PC-3 (cell line): ENCODE measurements around the gene FAM241B. TPM values are rescaled to one million over a fixed set of nuclear protein-coding genes. Genes with fewer than 3 reads are reported as not detected.

Experiments
- ATAC-seq: fragments of 200-7000 bp; cut with Tn5 transposase; 2 replicates; pipeline ENCODE4 v1.9.1; 2020; ENCODE audit warnings: mild to moderate bottlenecking, moderate library complexity
- BruUV-seq: library from RNA; stranded (reverse); fragments of 400-500 nt; replicated peaks from 2 replicates; lab custom pipeline; 2021; lab: Mats Ljungman, UMichigan
- CTCF ChIA-PET: fragments of 300-600 bp; sonication (Branson Sonifier 250); formaldehyde crosslinking; loops from one replicate; lab custom pipeline; 2022; ENCODE audit warnings: antibody characterized with exemption; lab: Charles Lee
- POLR2A ChIA-PET: fragments of 300-600 bp; sonication (Branson Sonifier 250); formaldehyde crosslinking; loops from one replicate; lab custom pipeline; 2022; ENCODE audit warnings: antibody characterized with exemption; ENCODE audit not compliant: unreplicated experiment; lab: Charles Lee
- DNase-seq: peaks from one replicate; pipeline ENCODE4 v3.0.0-alpha.2; 2015
- H2AFZ ChIP-seq: fragments of 300-600 bp; sonication (generic); 2 replicates; pipeline ENCODE4 v1.6.0; 2016; ENCODE audit warnings: antibody characterized with exemption, low read length
- H3F3A ChIP-seq: fragments of 300-600 bp; sonication (generic); one replicate; pipeline ENCODE4 v1.6.0; 2017; ENCODE audit warnings: antibody characterized with exemption, low read length, control low read depth, mild to moderate bottlenecking; ENCODE audit not compliant: unreplicated experiment
- H3K27ac ChIP-seq: fragments of 300-600 bp; sonication (generic); 2 replicates; pipeline ENCODE4 v1.5.1; 2016; ENCODE audit warnings: mild to moderate bottlenecking, low read length
- H3K27me3 ChIP-seq: fragments of 300-600 bp; sonication (generic); 2 replicates; pipeline ENCODE4 v1.6.1; 2016; ENCODE audit warnings: low read length, mixed read lengths
- H3K36me3 ChIP-seq: fragments of 300-600 bp; sonication (generic); 2 replicates; pipeline ENCODE4 v1.6.1; 2016; ENCODE audit warnings: low read depth, mixed run types, low read length, mixed read lengths
- H3K4me1 ChIP-seq: fragments of 300-600 bp; sonication (generic); 2 replicates; pipeline ENCODE4 v1.5.1; 2016; ENCODE audit warnings: low read length; ENCODE audit not compliant: insufficient read depth
- H3K4me2 ChIP-seq: fragments of 300-600 bp; sonication (generic); 2 replicates; pipeline ENCODE4 v1.6.0; 2016; ENCODE audit warnings: low read length
- H3K4me3 ChIP-seq: fragments of 300-600 bp; sonication (generic); 2 replicates; pipeline ENCODE4 v1.5.1; 2016; ENCODE audit warnings: mild to moderate bottlenecking, low read length, mixed read lengths
- H3K79me2 ChIP-seq: fragments of 300-600 bp; sonication (generic); 2 replicates; pipeline ENCODE4 v1.6.1; 2017; ENCODE audit warnings: low read length, mixed read lengths
- H3K9ac ChIP-seq: fragments of 300-600 bp; sonication (generic); 2 replicates; pipeline ENCODE4 v1.6.0; 2016; ENCODE audit warnings: mild to moderate bottlenecking, low read length
- H3K9me2 ChIP-seq: fragments of 300-600 bp; sonication (generic); replicated peaks from 2 replicates; pipeline ENCODE4 v1.6.1; 2016; ENCODE audit warnings: mixed run types, low read length, mixed read lengths
- H3K9me3 ChIP-seq: fragments of 300-600 bp; sonication (generic); 2 replicates; pipeline ENCODE4 v1.6.1; 2016; ENCODE audit warnings: low read length, mixed read lengths
- H4K20me1 ChIP-seq: fragments of 300-600 bp; sonication (generic); 2 replicates; pipeline ENCODE4 v1.6.1; 2016; ENCODE audit warnings: low read length, mixed read lengths
- CTCF ChIP-seq: fragments of 300-600 bp; sonication (generic); conservative IDR thresholded peaks from 2 replicates; pipeline ENCODE4 v1.5.1; 2017; ENCODE audit warnings: antibody characterized with exemption, low read depth, mild to moderate bottlenecking, low read length
- EZH2 ChIP-seq: fragments of 300-600 bp; sonication (generic); IDR thresholded peaks from one replicate; pipeline ENCODE4 v1.6.1; 2017; ENCODE audit warnings: antibody characterized with exemption, mild to moderate bottlenecking, low read length; ENCODE audit not compliant: unreplicated experiment
- EZH2phosphoT487 ChIP-seq: fragments of 300-600 bp; sonication (generic); IDR thresholded peaks from 2 replicates; pipeline ENCODE4 v1.6.1; 2018; ENCODE audit warnings: mild to moderate bottlenecking, antibody characterized with exemption, low read length, borderline replicate concordance
- intact Hi-C: fragments of 100-400 bp; cut with micrococcal nuclease; formaldehyde crosslinking; loops from 2 replicates; pipeline ENCODE4 v1.9.0; 2023
- total RNA-seq: library from RNA; depleted of rRNA; stranded (reverse); fragments of >200 nt; gene quantifications from 2 replicates; pipeline ENCODE4 v1.2.3, GENCODE V29; 2014

The FAM241B gene
- total RNA-seq, 1 experiment from 2014 or later, result 45.4 TPM

- H3K9me3 ChIP-seq, result no peaks in the 10 kb centered on the region
- H3K27me3 ChIP-seq, result peaks cover 86% of the 10 kb centered on the region
- no peak overlapping the region for H3K9ac ChIP-seq
- no peak overlapping the region for H3K27ac ChIP-seq
- ATAC-seq, result no peak
- no peak overlapping the region for H3K4me2 ChIP-seq
- ChIA-PET CTCF (interaction anchor here (0.8 kb wide), 1 partner anchor 8 kb away, joined by 3 read pairs; no protein-coding TSS in a partner anchor), POLR2A (no interaction called here)
- no TSS peak for BruUV-seq
- intact Hi-C loops, result no loop called here
- H2AFZ ChIP-seq, result no peak overlapping the region
- no peaks in the 10 kb centered on the region for H3K79me2 ChIP-seq
- H3K36me3 ChIP-seq, result no peaks in the 10 kb centered on the region
- no peak for TF ChIP-seq EZH2
- no peak for TF ChIP-seq CTCF
- TF ChIP-seq EZH2phosphoT487, result no peak
- no peak for DNase-seq
- H3K9me2 ChIP-seq, result no peaks in the 10 kb centered on the region
- no peaks in the 10 kb centered on the region for H3K4me1 ChIP-seq
- no peaks in the 10 kb centered on the region for H3F3A ChIP-seq
- H4K20me1 ChIP-seq, result no peaks in the 10 kb centered on the region
- no peak overlapping the region for H3K4me3 ChIP-seq
Observed at GRCh38 chr10:69661414-69662172, 31.5 kb downstream of the FAM241B start.

- ChIA-PET CTCF (no interaction called here), POLR2A (no interaction called here)
- H3K27me3 ChIP-seq, result peaks cover 86% of the 10 kb centered on the region
- H3K36me3 ChIP-seq, result no peaks in the 10 kb centered on the region
- H3K4me3 ChIP-seq, result no peak overlapping the region
- H3K9me2 ChIP-seq, result no peaks in the 10 kb centered on the region
- no peak overlapping the region for H3K4me2 ChIP-seq
- no peak overlapping the region for H3K27ac ChIP-seq
- no TSS peak for BruUV-seq
- H3F3A ChIP-seq, result no peaks in the 10 kb centered on the region
- H3K9ac ChIP-seq, result no peak overlapping the region
- intact Hi-C loops, result no loop called here
- H4K20me1 ChIP-seq, result no peaks in the 10 kb centered on the region
- H2AFZ ChIP-seq, result no peak overlapping the region
- TF ChIP-seq EZH2phosphoT487 (no peak), CTCF (no peak), EZH2 (no peak)
- DNase-seq (no peak), ATAC-seq (no peak)
- no peaks in the 10 kb centered on the region for H3K9me3 ChIP-seq
- H3K79me2 ChIP-seq, result no peaks in the 10 kb centered on the region
- no peaks in the 10 kb centered on the region for H3K4me1 ChIP-seq
Observed at GRCh38 chr10:69662173-69662877, 32.3 kb downstream of the FAM241B start.

- TF ChIP-seq EZH2, result no peak
- no peaks in the 10 kb centered on the region for H3K4me1 ChIP-seq
- H3K79me2 ChIP-seq, result no peaks in the 10 kb centered on the region
- H3K27me3 ChIP-seq, result peaks cover 86% of the 10 kb centered on the region
- POLR2A ChIA-PET, result no interaction called here
- no peak overlapping the region for H2AFZ ChIP-seq
- H4K20me1 ChIP-seq, result no peaks in the 10 kb centered on the region
- DNase-seq, result no peak
- no peaks in the 10 kb centered on the region for H3K9me3 ChIP-seq
- intact Hi-C loops, result no loop called here
- no peak overlapping the region for H3K9ac ChIP-seq
- BruUV-seq, result no TSS peak
- no peak for ATAC-seq
- no peaks in the 10 kb centered on the region for H3K36me3 ChIP-seq
- H3K4me2 ChIP-seq, result no peak overlapping the region
- no peaks in the 10 kb centered on the region for H3K9me2 ChIP-seq
- H3K4me3 ChIP-seq, result no peak overlapping the region
- CTCF ChIA-PET, result no interaction called here
- no peak overlapping the region for H3K27ac ChIP-seq
- H3F3A ChIP-seq, result no peaks in the 10 kb centered on the region
Observed at GRCh38 chr10:69662901-69663300, 32.9 kb downstream of the FAM241B start.
